CD4-positive, alpha-beta T cell (primary cell): ENCODE results near the gene UBXN11. TPM values are rescaled to one million over a fixed set of nuclear protein-coding genes. Genes with fewer than 3 reads are reported as not detected.

Experiments used
- ATAC-seq: fragments of 200-7000 bp; cut with Tn5 transposase; one replicate; pipeline ENCODE4 v1.10.0; 2022; ENCODE audit warnings: mild to moderate bottlenecking; ENCODE audit not compliant: poor library complexity
- CTCF ChIA-PET: fragments of 350-600 bp; sonication (Branson Sonifier 250); formaldehyde crosslinking; loops from one replicate; lab custom pipeline; 2021; ENCODE audit warnings: antibody characterized with exemption, inconsistent platforms; lab: Charles Lee
- POLR2A ChIA-PET: fragments of 350-600 bp; sonication (Branson Sonifier 250); formaldehyde crosslinking; loops from one replicate; lab custom pipeline; 2021; ENCODE audit warnings: antibody characterized with exemption, inconsistent platforms; lab: Charles Lee
- DNase-seq, 14 experiments: peaks; one replicate each; pipeline ENCODE4 v3.0.0-alpha.2; 2013 to 2020; ENCODE audit warnings: mixed read lengths in 2 of 14
- H3K27ac ChIP-seq, 2 donors: one replicate each; pipeline versions ENCODE4 v1.5.1 to v1.7.0; 2013; ENCODE audit warnings: low read length in 2 of 2, low read depth in 1 of 2, mild to moderate bottlenecking in 1 of 2
- H3K27me3 ChIP-seq, 2 experiments: 1 replicate in 1 of 2; 2 replicates in 1 of 2; pipeline versions ENCODE4 v1.6.1 to v1.7.0; 2013; ENCODE audit warnings: low read length in 2 of 2, control low read depth in 1 of 2, mild to moderate bottlenecking in 1 of 2, moderate library complexity in 1 of 2; ENCODE audit not compliant: insufficient read depth in 2 of 2, control insufficient read depth in 1 of 2
- H3K36me3 ChIP-seq: one replicate; pipeline ENCODE4 v1.6.1; 2013; ENCODE audit warnings: low read length, control low read depth; ENCODE audit not compliant: insufficient read depth
- H3K4me1 ChIP-seq: one replicate; pipeline ENCODE4 v1.6.1; 2013; ENCODE audit warnings: low read length, control low read depth; ENCODE audit not compliant: insufficient read depth
- H3K4me3 ChIP-seq: one replicate; pipeline ENCODE4 v1.5.1; 2013; ENCODE audit warnings: mild to moderate bottlenecking, low read length, moderate library complexity
- H3K9me3 ChIP-seq, 2 experiments: 1 replicate in 1 of 2; 2 replicates in 1 of 2; pipeline versions ENCODE4 v1.6.1 to v1.7.0; 2013; ENCODE audit warnings: low read length in 2 of 2, mild to moderate bottlenecking in 2 of 2, control low read depth in 1 of 2, moderate library complexity in 1 of 2; ENCODE audit not compliant: control insufficient read depth in 1 of 2, insufficient read depth in 1 of 2
- H3K27ac Mint-ChIP-seq: one replicate; pipeline ENCODE4 v1.8.0; 2020; ENCODE audit warnings: mixed read lengths
- H3K27me3 Mint-ChIP-seq: one replicate; pipeline ENCODE4 v1.8.0; 2021; ENCODE audit warnings: mixed read lengths
- H3K36me3 Mint-ChIP-seq: one replicate; pipeline ENCODE4 v1.8.0; 2021; ENCODE audit warnings: low read depth, mixed read lengths
- H3K4me1 Mint-ChIP-seq: one replicate; pipeline ENCODE4 v1.8.0; 2021; ENCODE audit warnings: low read depth, mixed read lengths
- H3K4me3 Mint-ChIP-seq: one replicate; pipeline ENCODE4 v1.8.0; 2020; ENCODE audit warnings: mild to moderate bottlenecking, mixed read lengths
- H3K9me3 Mint-ChIP-seq: one replicate; pipeline ENCODE4 v1.8.0; 2020; ENCODE audit warnings: mixed read lengths
- CTCF ChIP-seq: fragments of 200-600 bp; IDR thresholded peaks from one replicate; pipeline ENCODE4 v1.8.0; 2022; ENCODE audit warnings: antibody characterized with exemption, mild to moderate bottlenecking
- intact Hi-C, 2 experiments: fragments of 100-400 bp; cut with DNase I in 1 of 2; cut with micrococcal nuclease in 1 of 2; formaldehyde crosslinking; loops; one replicate each; pipeline versions ENCODE4 v1.15.1 to v1.9.0; 2023 to 2025; cut with DNase I, micrococcal nuclease
- total RNA-seq, 174 experiments: library from RNA in 2 of 174; stranded (reverse) in 2 of 174; gene quantifications; one replicate each; pipeline ENCODE4 v1.2.3 and lab custom pipeline; 2021 to 2026

UBXN11 gene
- total RNA-seq, 2 experiments from 2014 or later = 39.3 to 42.3 TPM

GRCh38 chr1:26259578-26259977, 46.9 kb downstream of the UBXN11 start:
- POLR2A ChIA-PET = no interaction called here
- ATAC-seq = no peak
- intact Hi-C loops = loop anchor here in 1 of 2 experiments (10.0 kb wide), 1 partner anchor 175 kb away; no protein-coding TSS in a partner anchor

GRCh38 chr1:26259005-26259404, 47.4 kb downstream of the UBXN11 start:
- Mint-ChIP-seq H3K4me3 (no peak overlapping the region), H3K36me3 (peaks cover 79% of the 10 kb centered on the region), H3K9me3 (no peaks in the 10 kb centered on the region), H3K4me1 (peaks cover 5% of the 10 kb centered on the region), H3K27me3 (no peaks in the 10 kb centered on the region), H3K27ac (no peak overlapping the region)
- no peak for TF ChIP-seq CTCF
- no peak for DNase-seq
- intact Hi-C loops = loop anchor here in 1 of 2 experiments (10.0 kb wide), 1 partner anchor 174 kb away; no protein-coding TSS in a partner anchor
- Histone ChIP-seq H3K27me3 (no peaks in the 10 kb centered on the region), H3K36me3 (peaks cover 64% of the 10 kb centered on the region), H3K4me3 (no peak overlapping the region), H3K9me3 (no peaks in the 10 kb centered on the region), H3K27ac (no peak overlapping the region), H3K4me1 (no peaks in the 10 kb centered on the region)
- POLR2A ChIA-PET = no interaction called here
- ATAC-seq = no peak
- CTCF ChIA-PET = no interaction called here

More at GRCh38 chr1:26259578-26259977, 46.9 kb downstream of the UBXN11 start:
- no peaks in the 10 kb centered on the region for H3K4me1 ChIP-seq
- H3K27me3 ChIP-seq = no peaks in the 10 kb centered on the region
- peaks cover 5% of the 10 kb centered on the region for H3K4me1 Mint-ChIP-seq
- no peak overlapping the region for H3K27ac Mint-ChIP-seq
- H3K4me3 ChIP-seq = no peak overlapping the region
- no peak overlapping the region for H3K27ac ChIP-seq
- H3K36me3 Mint-ChIP-seq = peaks cover 79% of the 10 kb centered on the region
- no peak for TF ChIP-seq CTCF
- no peak overlapping the region for H3K4me3 Mint-ChIP-seq
- no peaks in the 10 kb centered on the region for H3K9me3 ChIP-seq
- peak in 2 of 14 experiments; percentile 32 to 35 for DNase-seq
- no peaks in the 10 kb centered on the region for H3K27me3 Mint-ChIP-seq
- no peaks in the 10 kb centered on the region for H3K9me3 Mint-ChIP-seq
- CTCF ChIA-PET = interaction anchor here (1.1 kb wide), 1 partner anchor 62 kb away, joined by 3 read pairs; no protein-coding TSS in a partner anchor
- H3K36me3 ChIP-seq = peaks cover 66% of the 10 kb centered on the region

- H3K27me3 ChIP-seq = no peaks in the 10 kb centered on the region
- Mint-ChIP-seq H3K4me1 (peaks cover 9% of the 10 kb centered on the region), H3K36me3 (peaks cover 74% of the 10 kb centered on the region), H3K9me3 (no peaks in the 10 kb centered on the region), H3K27me3 (no peaks in the 10 kb centered on the region), H3K27ac (no peak overlapping the region), H3K4me3 (no peak overlapping the region)
- ATAC-seq = no peak
- H3K36me3 ChIP-seq = peaks cover 63% of the 10 kb centered on the region
- no peaks in the 10 kb centered on the region for H3K4me1 ChIP-seq
- ChIA-PET POLR2A (interaction anchor here (0.7 kb wide), 1 partner anchor 24 kb away, joined by 3 read pairs; the partner anchor contains the start of gene CEP85), CTCF (interaction anchor here (1.6 kb wide), 1 partner anchor 22 kb away, joined by 3 read pairs; the partner anchor contains the start of gene SH3BGRL3)
- H3K4me3 ChIP-seq = no peak overlapping the region
- no peak overlapping the region for H3K27ac ChIP-seq
- H3K9me3 ChIP-seq = no peaks in the 10 kb centered on the region
- no peak for DNase-seq
- TF ChIP-seq CTCF = no peak
- intact Hi-C loops = loop anchor here in 1 of 2 experiments (10.0 kb wide), 1 partner anchor 172 kb away; no protein-coding TSS in a partner anchor
Measured at GRCh38 chr1:26257222-26257621, 49.2 kb downstream of the UBXN11 start.
